H9 (cell line): ENCODE measurements around the gene ROBO2. TPM values are rescaled to one million over a fixed set of nuclear protein-coding genes. Genes with fewer than 3 reads are reported as not detected.

Experiments used
- DNase-seq: peaks from one replicate; pipeline ENCODE4 v3.0.0-alpha.2; 2017
- H2AFZ ChIP-seq: one replicate; pipeline ENCODE4 v1.6.1; 2013; ENCODE audit warnings: mild to moderate bottlenecking, low read length, control low read depth, moderate library complexity
- H2AK5ac ChIP-seq: 2 replicates; pipeline ENCODE4 v1.6.1; 2013; ENCODE audit warnings: low read length, control low read depth, mixed read lengths; ENCODE audit not compliant: insufficient read length
- H2BK120ac ChIP-seq: one replicate; pipeline ENCODE4 v1.6.1; 2013; ENCODE audit warnings: low read depth, mild to moderate bottlenecking, low read length, control low read depth, inconsistent platforms; ENCODE audit not compliant: poor library complexity, severe bottlenecking
- H2BK12ac ChIP-seq: 2 replicates; pipeline ENCODE4 v1.6.1; 2013; ENCODE audit warnings: low read length, control low read depth, mixed read lengths, low read depth; ENCODE audit not compliant: insufficient read length
- H2BK15ac ChIP-seq: 2 replicates; pipeline ENCODE4 v1.6.1; 2013; ENCODE audit warnings: low read depth, low read length, control low read depth
- H2BK20ac ChIP-seq: one replicate; pipeline ENCODE4 v1.6.1; 2013; ENCODE audit warnings: low read depth, mild to moderate bottlenecking, low read length, control low read depth, inconsistent platforms; ENCODE audit not compliant: poor library complexity, severe bottlenecking
- H2BK5ac ChIP-seq: 2 replicates; pipeline ENCODE4 v1.6.1; 2013; ENCODE audit warnings: low read length, control low read depth, mixed read lengths; ENCODE audit not compliant: insufficient read length
- H3K14ac ChIP-seq: 2 replicates; pipeline ENCODE4 v1.6.1; 2013; ENCODE audit warnings: low read length, control low read depth; ENCODE audit not compliant: insufficient read depth
- H3K18ac ChIP-seq: 2 replicates; pipeline ENCODE4 v1.6.1; 2013; ENCODE audit warnings: low read depth, mild to moderate bottlenecking, mixed read lengths, low read length, control low read depth; ENCODE audit not compliant: insufficient read length
- H3K23ac ChIP-seq: 2 replicates; pipeline ENCODE4 v1.6.1; 2013; ENCODE audit warnings: low read length, control low read depth, mixed read lengths, low read depth; ENCODE audit not compliant: insufficient read length
- H3K23me2 ChIP-seq: 2 replicates; pipeline ENCODE4 v1.6.1; 2013; ENCODE audit warnings: low read depth, mild to moderate bottlenecking, mixed read lengths, low read length, control low read depth; ENCODE audit not compliant: insufficient read length, poor library complexity, severe bottlenecking
- H3K27ac ChIP-seq: 2 replicates; pipeline ENCODE4 v1.5.1; 2013; ENCODE audit warnings: low read length, control low read depth, mixed read lengths, low read depth; ENCODE audit not compliant: insufficient read length
- H3K27me3 ChIP-seq: 2 replicates; pipeline ENCODE4 v1.6.1; 2013; ENCODE audit warnings: low read length, control low read depth, inconsistent platforms; ENCODE audit not compliant: insufficient read depth
- H3K4ac ChIP-seq: 2 replicates; pipeline ENCODE4 v1.6.1; 2013; ENCODE audit warnings: low read depth, mild to moderate bottlenecking, control low read depth, inconsistent platforms, low read length, moderate library complexity
- H3K4me1 ChIP-seq: 2 replicates; pipeline ENCODE4 v1.6.1; 2013; ENCODE audit warnings: low read length, control low read depth, inconsistent platforms; ENCODE audit not compliant: insufficient read depth
- H3K4me2 ChIP-seq: 2 replicates; pipeline ENCODE4 v1.6.1; 2013; ENCODE audit warnings: low read length, control low read depth, mixed read lengths; ENCODE audit not compliant: insufficient read length, insufficient read depth
- H3K56ac ChIP-seq: 2 replicates; pipeline ENCODE4 v1.6.1; 2013; ENCODE audit warnings: low read depth, mild to moderate bottlenecking, mixed read lengths, low read length, control low read depth; ENCODE audit not compliant: insufficient read length
- H3K79me1 ChIP-seq: 2 replicates; pipeline ENCODE4 v1.6.1; 2013; ENCODE audit warnings: low read depth, mild to moderate bottlenecking, moderate library complexity, low read length, control low read depth, inconsistent platforms; ENCODE audit not compliant: insufficient read depth, poor library complexity, severe bottlenecking
- H3K79me2 ChIP-seq: 2 replicates; pipeline ENCODE4 v1.6.1; 2013; ENCODE audit warnings: low read length, control low read depth, inconsistent platforms; ENCODE audit not compliant: insufficient read depth
- H3K9ac ChIP-seq: 2 replicates; pipeline ENCODE4 v1.6.1; 2013; ENCODE audit warnings: low read length, control low read depth, mixed read lengths; ENCODE audit not compliant: insufficient read length; ENCODE audit errors: extremely low read depth
- H3K9me3 ChIP-seq: one replicate; pipeline ENCODE4 v1.6.1; 2013; ENCODE audit warnings: low read depth, low read length, inconsistent platforms; ENCODE audit not compliant: control insufficient read depth
- H3T11ph ChIP-seq: one replicate; pipeline ENCODE4 v1.6.1; 2013; ENCODE audit warnings: mild to moderate bottlenecking, low read length, control low read depth, inconsistent platforms
- H4K20me1 ChIP-seq: one replicate; pipeline ENCODE4 v1.6.1; 2013; ENCODE audit not compliant: control insufficient read depth, insufficient read length, insufficient read depth
- H4K5ac ChIP-seq: 2 replicates; pipeline ENCODE4 v1.6.1; 2013; ENCODE audit warnings: low read depth, mild to moderate bottlenecking, mixed read lengths, low read length, control low read depth; ENCODE audit not compliant: insufficient read length
- H4K8ac ChIP-seq: replicated peaks from 2 replicates; pipeline ENCODE4 v1.6.1; 2013; ENCODE audit warnings: low read length, control low read depth, mixed read lengths, low read depth; ENCODE audit not compliant: insufficient read length
- H4K91ac ChIP-seq: 2 replicates; pipeline ENCODE4 v1.6.1; 2013; ENCODE audit warnings: low read depth, mild to moderate bottlenecking, moderate library complexity, mixed read lengths, low read length, control low read depth; ENCODE audit not compliant: insufficient read length
- H3K27ac Mint-ChIP-seq, 3 experiments: 2 replicates in 2 of 3; 3 replicates in 1 of 3; pipeline ENCODE4 v1.8.0; 2020 to 2021; ENCODE audit warnings: mixed read lengths in 3 of 3, mild to moderate bottlenecking in 1 of 3, moderate library complexity in 1 of 3
- H3K27me3 Mint-ChIP-seq: 2 replicates; pipeline ENCODE4 v1.8.0; 2021; ENCODE audit warnings: low read depth, mild to moderate bottlenecking, moderate library complexity, mixed read lengths
- H3K36me3 Mint-ChIP-seq, 3 experiments: 2 replicates in 2 of 3; 3 replicates in 1 of 3; pipeline ENCODE4 v1.8.0; 2020 to 2021; ENCODE audit warnings: low read depth in 3 of 3, mixed read lengths in 3 of 3; ENCODE audit not compliant: insufficient read depth in 1 of 3
- H3K4me1 Mint-ChIP-seq, 2 experiments: 2 replicates each; pipeline ENCODE4 v1.8.0; 2020; ENCODE audit warnings: mixed read lengths in 2 of 2
- H3K4me3 Mint-ChIP-seq, 2 experiments: 2 replicates in 1 of 2; 3 replicates in 1 of 2; pipeline ENCODE4 v1.8.0; 2020 to 2021; ENCODE audit warnings: mild to moderate bottlenecking in 2 of 2, mixed read lengths in 2 of 2, moderate library complexity in 1 of 2
- H3K9me3 Mint-ChIP-seq, 2 experiments: 2 replicates in 1 of 2; 3 replicates in 1 of 2; pipeline ENCODE4 v1.8.0; 2020; ENCODE audit warnings: mild to moderate bottlenecking in 2 of 2, mixed read lengths in 2 of 2, moderate library complexity in 1 of 2
- WGBS: extraction: QIAGEN DNeasy Blood & Tissue Kit; methylation state at CpG from one replicate; pipeline ENCODE4 v1.1.7; 2013; ENCODE audit warnings: missing lambda C conversion rate, low lambda C conversion rate, mixed read lengths; ENCODE audit not compliant: insufficient read length; ENCODE audit errors: extremely low coverage; 5-methylcytosine and 5-hydroxymethylcytosine counted together
- total RNA-seq: library from RNA; stranded (reverse); gene quantifications from 2 replicates; pipeline ENCODE4 v1.2.1, GENCODE V29; 2021
- TF ChIP-seq, protein P1 (sequence below): fragments of 200-600 bp; sonication (generic); conservative IDR thresholded peaks from 3 replicates; pipeline ENCODE4 v1.8.0; 2021; ENCODE audit warnings: antibody characterized with exemption, mild to moderate bottlenecking

Gene ROBO2
- total RNA-seq, 1 experiment from 2014 or later: 2.3 TPM

DNA sequence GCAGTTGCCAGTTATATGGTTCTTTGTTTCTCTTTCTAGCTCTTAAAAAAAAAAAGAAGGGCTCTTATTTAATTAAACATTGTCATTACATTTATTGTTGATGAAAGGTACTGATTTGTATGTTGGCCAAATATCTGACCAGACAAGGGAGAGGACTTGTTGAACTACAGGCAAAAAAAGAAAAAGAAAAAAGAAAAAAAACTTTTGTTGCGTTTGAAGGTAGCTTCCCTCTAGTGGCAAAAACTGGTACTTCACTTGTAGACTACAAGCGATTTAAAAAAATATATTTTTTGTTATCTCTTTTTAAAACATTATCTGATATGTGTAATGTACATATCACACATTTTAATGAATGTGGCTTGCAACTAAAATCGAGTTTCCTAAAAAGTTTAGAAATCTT is 280.6 kb downstream of the ROBO2 start:
- Mint-ChIP-seq H3K36me3 (no peaks in the 10 kb centered on the region), H3K9me3 (no peaks in the 10 kb centered on the region; a peak in 1 of 5 replicates), H3K27me3 (no peaks in the 10 kb centered on the region; the same call in 1 of the 2 replicates), H3K4me1 (peaks cover 5% of the 10 kb centered on the region in 2 experiments), H3K4me3 (no peak overlapping the region), H3K27ac (no peak overlapping the region)
- H2BK5ac ChIP-seq: no peak overlapping the region
- no peaks in the 10 kb centered on the region for H3K9me3 ChIP-seq
- no peak for DNase-seq
- H3K27ac ChIP-seq: no peak overlapping the region
- no peak overlapping the region for H3K9ac ChIP-seq
- no peak overlapping the region for H3T11ph ChIP-seq
- H3K23ac ChIP-seq: no peak overlapping the region
- no peak overlapping the region for H4K91ac ChIP-seq
- H4K8ac ChIP-seq: no peak overlapping the region
- no peak overlapping the region for H2BK120ac ChIP-seq
- no peaks in the 10 kb centered on the region for H4K20me1 ChIP-seq
- no peaks in the 10 kb centered on the region for H3K27me3 ChIP-seq
- H3K79me1 ChIP-seq: no peaks in the 10 kb centered on the region
- no peak overlapping the region for H3K14ac ChIP-seq
- H4K5ac ChIP-seq: no peak overlapping the region
- H3K79me2 ChIP-seq: no peaks in the 10 kb centered on the region
- H2BK15ac ChIP-seq: no peak overlapping the region
- no peaks in the 10 kb centered on the region for H3K4me1 ChIP-seq
- H3K4me2 ChIP-seq: no peak overlapping the region
- H3K18ac ChIP-seq: no peak overlapping the region
- no peak overlapping the region for H3K56ac ChIP-seq
- no peak overlapping the region for H3K4ac ChIP-seq
- WGBS: no CpG with 5 or more reads among the region's 3 CpGs
- H2AFZ ChIP-seq: peak overlapping the region; percentile 14
- H2BK12ac ChIP-seq: no peak overlapping the region
- no peak overlapping the region for H2AK5ac ChIP-seq
- no peaks in the 10 kb centered on the region for H3K23me2 ChIP-seq
- no peak overlapping the region for H2BK20ac ChIP-seq
- TF ChIP-seq, protein P1, sequence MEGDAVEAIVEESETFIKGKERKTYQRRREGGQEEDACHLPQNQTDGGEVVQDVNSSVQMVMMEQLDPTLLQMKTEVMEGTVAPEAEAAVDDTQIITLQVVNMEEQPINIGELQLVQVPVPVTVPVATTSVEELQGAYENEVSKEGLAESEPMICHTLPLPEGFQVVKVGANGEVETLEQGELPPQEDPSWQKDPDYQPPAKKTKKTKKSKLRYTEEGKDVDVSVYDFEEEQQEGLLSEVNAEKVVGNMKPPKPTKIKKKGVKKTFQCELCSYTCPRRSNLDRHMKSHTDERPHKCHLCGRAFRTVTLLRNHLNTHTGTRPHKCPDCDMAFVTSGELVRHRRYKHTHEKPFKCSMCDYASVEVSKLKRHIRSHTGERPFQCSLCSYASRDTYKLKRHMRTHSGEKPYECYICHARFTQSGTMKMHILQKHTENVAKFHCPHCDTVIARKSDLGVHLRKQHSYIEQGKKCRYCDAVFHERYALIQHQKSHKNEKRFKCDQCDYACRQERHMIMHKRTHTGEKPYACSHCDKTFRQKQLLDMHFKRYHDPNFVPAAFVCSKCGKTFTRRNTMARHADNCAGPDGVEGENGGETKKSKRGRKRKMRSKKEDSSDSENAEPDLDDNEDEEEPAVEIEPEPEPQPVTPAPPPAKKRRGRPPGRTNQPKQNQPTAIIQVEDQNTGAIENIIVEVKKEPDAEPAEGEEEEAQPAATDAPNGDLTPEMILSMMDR: peak; percentile 84
